Activated gamma-delta T cell (primary cell): Measurements from ENCODE around the gene MYH15.
"Not testable (repeated sequence)": the region's sequence is repeated elsewhere in the genome, so short reads cannot be mapped to it uniquely, and the experiment has no call there.

ENCODE experiments used
- DNase-seq: peaks from one replicate; lab custom pipeline; 2025; lab: John Stamatoyannopoulos, UW

The MYH15 gene

GRCh38 chr3:108388136-108389132 is 122.0 kb downstream of the MYH15 start:
- no peak for DNase-seq

- no peak for DNase-seq
Measured at GRCh38 chr3:108387063-108387462, 123.3 kb downstream of the MYH15 start.

- DNase-seq = no peak
Measured at GRCh38 chr3:108383306-108383705, 127.1 kb downstream of the MYH15 start.

GRCh38 chr3:108381529-108382140 is 128.8 kb downstream of the MYH15 start:
- DNase-seq = no peak

- DNase-seq = no peak
Measured at GRCh38 chr3:108380128-108380795, 130.1 kb downstream of the MYH15 start.

- DNase-seq = not testable (repeated sequence)
Measured at GRCh38 chr3:108378952-108379342, 131.4 kb downstream of the MYH15 start.

- no peak for DNase-seq
Measured at GRCh38 chr3:108378153-108378951, 132.0 kb downstream of the MYH15 start.

GRCh38 chr3:108377384-108377783 is 133.0 kb downstream of the MYH15 start:
- DNase-seq = no peak

GRCh38 chr3:108376026-108376425 is 134.4 kb downstream of the MYH15 start:
- no peak for DNase-seq

GRCh38 chr3:108359011-108359410 is 151.4 kb downstream of the MYH15 start:
- DNase-seq = no peak

- DNase-seq = no peak
Measured at GRCh38 chr3:108357042-108357441, 153.4 kb downstream of the MYH15 start.

- no peak for DNase-seq
Measured at GRCh38 chr3:108354562-108354961, 155.8 kb downstream of the MYH15 start.

- no peak for DNase-seq
Measured at GRCh38 chr3:108352176-108352575, 158.2 kb downstream of the MYH15 start.

- DNase-seq = no peak
Measured at GRCh38 chr3:108346301-108347227, 163.8 kb downstream of the MYH15 start.

- DNase-seq = no peak
Measured at GRCh38 chr3:108345492-108346205, 164.7 kb downstream of the MYH15 start.

- no peak for DNase-seq
Measured at GRCh38 chr3:108343491-108343890, 166.9 kb downstream of the MYH15 start.

- no peak for DNase-seq
Measured at GRCh38 chr3:108342837-108343486, 167.4 kb downstream of the MYH15 start.

GRCh38 chr3:108341911-108342310 is 168.5 kb downstream of the MYH15 start:
- DNase-seq = no peak

- no peak for DNase-seq
Measured at GRCh38 chr3:108338901-108339545, 171.4 kb downstream of the MYH15 start.
